ENCODE results near the gene CERS3.

DNA sequence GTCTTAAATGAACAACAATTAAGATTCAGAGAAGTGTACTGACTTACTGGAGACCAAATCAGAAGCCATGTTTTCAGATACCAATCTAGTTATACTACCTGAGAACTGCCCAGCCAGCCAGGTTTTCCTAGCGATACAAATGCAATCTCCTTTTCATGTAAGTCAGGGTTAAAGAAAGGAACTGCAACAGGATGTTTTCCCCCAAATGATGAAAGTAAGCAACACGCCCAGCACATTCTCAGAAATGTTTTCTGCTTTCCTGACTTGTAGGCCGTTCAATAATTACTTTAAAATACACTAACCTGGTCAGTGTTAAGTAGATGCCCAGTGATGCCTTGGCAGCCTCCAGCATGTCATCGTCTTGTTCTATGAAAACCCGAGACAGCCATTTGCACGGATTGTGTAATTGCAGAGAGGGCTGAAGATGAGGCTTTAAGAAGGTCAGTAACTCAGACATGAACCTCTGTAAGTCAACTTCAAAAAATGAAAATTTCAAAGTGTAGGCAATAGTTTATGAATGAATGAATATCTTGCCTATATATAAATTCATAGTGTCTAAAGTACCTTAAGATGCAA, 42.9 kb upstream of the CERS3 start:
- TF ChIP-seq, protein P1, sequence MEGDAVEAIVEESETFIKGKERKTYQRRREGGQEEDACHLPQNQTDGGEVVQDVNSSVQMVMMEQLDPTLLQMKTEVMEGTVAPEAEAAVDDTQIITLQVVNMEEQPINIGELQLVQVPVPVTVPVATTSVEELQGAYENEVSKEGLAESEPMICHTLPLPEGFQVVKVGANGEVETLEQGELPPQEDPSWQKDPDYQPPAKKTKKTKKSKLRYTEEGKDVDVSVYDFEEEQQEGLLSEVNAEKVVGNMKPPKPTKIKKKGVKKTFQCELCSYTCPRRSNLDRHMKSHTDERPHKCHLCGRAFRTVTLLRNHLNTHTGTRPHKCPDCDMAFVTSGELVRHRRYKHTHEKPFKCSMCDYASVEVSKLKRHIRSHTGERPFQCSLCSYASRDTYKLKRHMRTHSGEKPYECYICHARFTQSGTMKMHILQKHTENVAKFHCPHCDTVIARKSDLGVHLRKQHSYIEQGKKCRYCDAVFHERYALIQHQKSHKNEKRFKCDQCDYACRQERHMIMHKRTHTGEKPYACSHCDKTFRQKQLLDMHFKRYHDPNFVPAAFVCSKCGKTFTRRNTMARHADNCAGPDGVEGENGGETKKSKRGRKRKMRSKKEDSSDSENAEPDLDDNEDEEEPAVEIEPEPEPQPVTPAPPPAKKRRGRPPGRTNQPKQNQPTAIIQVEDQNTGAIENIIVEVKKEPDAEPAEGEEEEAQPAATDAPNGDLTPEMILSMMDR (IDR thresholded peaks at IDR 0.05), result no peak
- no peak for TF ChIP-seq POLR2AphosphoS5 (IDR thresholded peaks at IDR 0.05; ENCODE audit: low read depth, low read length)
- no peak for TF ChIP-seq TCF7L2 (IDR thresholded peaks at IDR 0.05; ENCODE audit: low read depth, low read length)
- TF ChIP-seq, protein P2, sequence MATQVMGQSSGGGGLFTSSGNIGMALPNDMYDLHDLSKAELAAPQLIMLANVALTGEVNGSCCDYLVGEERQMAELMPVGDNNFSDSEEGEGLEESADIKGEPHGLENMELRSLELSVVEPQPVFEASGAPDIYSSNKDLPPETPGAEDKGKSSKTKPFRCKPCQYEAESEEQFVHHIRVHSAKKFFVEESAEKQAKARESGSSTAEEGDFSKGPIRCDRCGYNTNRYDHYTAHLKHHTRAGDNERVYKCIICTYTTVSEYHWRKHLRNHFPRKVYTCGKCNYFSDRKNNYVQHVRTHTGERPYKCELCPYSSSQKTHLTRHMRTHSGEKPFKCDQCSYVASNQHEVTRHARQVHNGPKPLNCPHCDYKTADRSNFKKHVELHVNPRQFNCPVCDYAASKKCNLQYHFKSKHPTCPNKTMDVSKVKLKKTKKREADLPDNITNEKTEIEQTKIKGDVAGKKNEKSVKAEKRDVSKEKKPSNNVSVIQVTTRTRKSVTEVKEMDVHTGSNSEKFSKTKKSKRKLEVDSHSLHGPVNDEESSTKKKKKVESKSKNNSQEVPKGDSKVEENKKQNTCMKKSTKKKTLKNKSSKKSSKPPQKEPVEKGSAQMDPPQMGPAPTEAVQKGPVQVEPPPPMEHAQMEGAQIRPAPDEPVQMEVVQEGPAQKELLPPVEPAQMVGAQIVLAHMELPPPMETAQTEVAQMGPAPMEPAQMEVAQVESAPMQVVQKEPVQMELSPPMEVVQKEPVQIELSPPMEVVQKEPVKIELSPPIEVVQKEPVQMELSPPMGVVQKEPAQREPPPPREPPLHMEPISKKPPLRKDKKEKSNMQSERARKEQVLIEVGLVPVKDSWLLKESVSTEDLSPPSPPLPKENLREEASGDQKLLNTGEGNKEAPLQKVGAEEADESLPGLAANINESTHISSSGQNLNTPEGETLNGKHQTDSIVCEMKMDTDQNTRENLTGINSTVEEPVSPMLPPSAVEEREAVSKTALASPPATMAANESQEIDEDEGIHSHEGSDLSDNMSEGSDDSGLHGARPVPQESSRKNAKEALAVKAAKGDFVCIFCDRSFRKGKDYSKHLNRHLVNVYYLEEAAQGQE (IDR thresholded peaks at IDR 0.05; ENCODE audit: insufficient read depth in 1 of 2, low read depth in 2 of 2, low read length in 1 of 2), result no peak
- no peak for TF ChIP-seq SIN3A (IDR thresholded peaks at IDR 0.05; ENCODE audit: borderline replicate concordance, insufficient read depth, low read depth, low read length)

Data from Panc1 (cell line).